AG08395 (cell line): ENCODE data around the gene TRMT1.

Experiments used
- DNase-seq: peaks from one replicate; pipeline ENCODE4 v3.0.0; 2012; ENCODE audit warnings: mixed read lengths, low spot score

Gene TRMT1

DNA sequence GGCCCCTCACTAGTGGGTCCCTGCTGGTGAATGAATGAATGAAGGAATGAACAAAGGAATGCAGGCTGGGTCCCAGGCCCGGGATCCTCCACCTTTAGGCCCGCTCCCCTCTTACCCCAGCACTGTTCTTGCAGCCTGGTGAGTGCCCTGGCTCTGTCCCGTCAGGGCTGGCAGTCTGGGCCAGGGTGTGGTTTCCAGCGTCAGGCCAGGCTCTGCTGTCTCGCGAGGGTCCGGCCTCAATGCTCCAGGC is 14.2 kb downstream of the TRMT1 start:
- no peak for DNase-seq

GRCh38 chr19:13101590-13102415 is 14.7 kb downstream of the TRMT1 start:
- no peak for DNase-seq

DNA sequence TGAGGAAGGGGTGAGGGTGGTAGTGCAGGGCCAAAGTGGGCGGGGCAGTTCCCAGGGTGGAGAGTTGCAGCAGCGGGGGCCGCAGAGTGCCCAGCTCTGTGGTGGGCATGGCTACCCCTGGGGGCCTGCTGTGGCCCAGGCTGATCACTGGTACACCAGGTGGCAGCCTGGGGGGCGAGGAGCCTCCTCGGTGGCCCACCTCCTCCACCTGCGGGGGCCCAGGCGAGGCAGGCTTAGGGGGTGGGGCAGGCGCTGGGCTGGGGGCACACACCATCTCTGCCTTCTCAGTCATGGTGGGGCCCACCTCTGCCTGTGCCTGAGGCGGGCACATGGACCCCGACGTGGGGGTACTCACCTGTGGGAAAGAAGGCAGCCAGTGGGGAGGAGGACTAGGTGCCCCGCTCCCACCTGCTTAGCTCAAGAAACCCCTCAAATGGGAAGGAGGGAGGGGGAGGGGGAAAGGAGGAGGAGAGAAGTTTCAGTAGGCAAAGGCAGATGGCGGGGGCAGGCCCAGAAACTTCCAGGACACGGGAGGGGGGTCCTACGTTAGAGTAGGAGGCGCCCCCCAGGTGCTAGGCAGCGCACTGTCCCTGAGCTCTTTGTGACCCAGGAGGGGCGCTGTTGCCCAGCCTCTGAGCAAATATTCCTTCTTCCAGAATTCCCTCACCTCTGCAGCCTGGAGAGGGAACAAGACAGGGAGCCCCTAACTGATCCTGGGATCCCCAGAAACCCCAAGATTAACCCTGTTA is 15.5 kb downstream of the TRMT1 start:
- no peak for DNase-seq

GRCh38 chr19:13100031-13100588 is 16.4 kb downstream of the TRMT1 start:
- no peak for DNase-seq

- peak; percentile 66 for DNase-seq
Measured at GRCh38 chr19:13099073-13099999, 17.2 kb downstream of the TRMT1 start.

DNA sequence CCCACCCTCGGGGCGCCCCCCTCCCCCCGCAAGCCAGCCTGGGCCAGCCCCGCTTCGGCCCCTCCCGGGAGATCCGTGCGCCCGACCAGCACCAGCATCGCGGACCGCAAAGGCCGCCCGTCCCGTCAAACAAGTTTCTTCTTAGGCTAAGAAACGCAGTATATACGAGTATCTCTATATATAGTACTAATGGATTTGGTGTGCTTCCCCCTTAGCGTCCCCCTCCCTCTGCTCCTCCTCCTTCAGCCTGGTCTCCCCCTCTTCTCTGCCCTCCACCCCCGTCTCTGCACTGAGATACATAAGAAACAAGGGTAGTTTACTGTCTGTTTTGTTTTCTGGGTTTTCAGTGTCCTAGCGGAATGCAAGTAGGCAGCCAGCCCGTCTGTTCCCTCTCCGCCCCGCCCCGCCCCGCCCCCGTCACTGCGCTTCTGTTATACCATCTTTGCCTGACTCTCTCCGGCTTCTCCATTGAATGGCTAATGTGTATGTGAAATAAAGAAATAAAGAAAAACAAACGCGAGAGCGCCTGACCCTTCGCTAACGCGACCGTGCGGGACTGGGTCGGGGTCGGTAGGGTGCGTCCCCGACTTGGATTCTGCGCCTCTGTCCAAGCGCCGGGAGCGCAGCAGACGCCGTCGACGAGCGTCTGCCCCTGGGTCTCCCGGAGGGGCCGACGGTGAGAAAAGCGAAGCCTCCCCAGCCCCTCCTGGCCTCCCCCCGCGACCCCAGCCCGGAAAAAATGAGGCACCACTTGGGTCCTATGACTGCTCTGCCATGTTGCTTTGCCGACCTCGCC is 18.1 kb downstream of the TRMT1 start:
- DNase-seq = peak; percentile 79

DNA sequence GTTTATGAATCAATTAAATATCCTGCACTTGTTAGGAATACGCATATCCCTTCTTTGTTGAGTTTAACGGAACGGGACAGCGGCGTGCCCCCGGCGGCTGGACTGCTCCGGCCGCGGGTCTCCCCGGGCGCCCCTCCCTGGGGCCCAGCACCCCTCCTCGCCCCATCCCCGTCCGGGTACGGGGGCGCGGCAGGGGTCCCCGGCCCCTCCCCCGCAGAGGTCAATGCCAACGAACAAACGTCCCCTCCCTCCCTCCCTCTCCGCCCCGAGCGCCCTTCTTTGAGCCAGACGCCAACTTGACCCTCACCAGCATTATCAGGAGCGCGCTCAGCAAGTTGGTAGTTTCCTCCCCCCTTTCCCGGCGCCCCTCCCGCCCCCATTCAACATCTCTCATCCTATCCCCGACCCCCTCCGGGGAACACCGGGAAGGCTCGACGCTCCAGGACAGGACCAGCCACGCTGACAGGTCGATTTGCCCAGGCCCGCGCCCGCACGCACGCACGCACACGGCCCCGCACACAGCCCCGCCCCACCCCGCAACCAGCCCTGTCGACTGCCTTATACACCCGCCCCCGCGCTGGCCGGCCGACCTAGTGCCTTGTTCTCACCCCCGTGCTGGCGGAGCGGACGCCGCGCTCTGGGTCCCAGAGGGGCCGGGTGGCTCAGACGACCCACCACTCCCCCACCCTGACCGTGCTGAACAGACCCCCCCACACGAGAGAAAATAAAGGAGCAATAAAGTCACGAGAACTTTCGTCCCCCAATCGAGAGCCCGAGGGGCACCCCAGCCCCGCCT is 18.9 kb downstream of the TRMT1 start:
- DNase-seq = no peak

DNA sequence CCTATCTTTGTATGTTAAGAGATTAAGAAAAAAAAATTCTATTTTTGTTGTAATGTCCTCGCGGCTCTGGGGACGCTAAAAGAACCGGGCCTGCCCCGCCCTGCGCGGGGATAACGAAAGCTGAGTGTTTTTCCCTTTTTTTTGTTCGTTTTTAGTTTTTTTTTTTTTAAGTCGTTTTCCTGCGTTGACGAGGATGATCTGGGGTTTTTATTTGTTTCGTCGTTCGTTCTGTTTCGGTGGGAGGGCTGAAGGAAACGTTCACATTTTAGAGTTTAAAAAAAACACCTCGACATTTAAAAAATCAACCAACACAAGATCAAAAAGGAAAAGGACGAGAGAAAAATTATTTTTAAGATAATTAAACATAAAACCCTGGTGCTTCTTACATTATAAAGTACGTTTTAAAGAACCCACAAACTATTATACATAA is 19.5 kb downstream of the TRMT1 start:
- DNase-seq = no peak

GRCh38 chr19:13095934-13096927 is 20.3 kb downstream of the TRMT1 start:
- DNase-seq = no peak

DNA sequence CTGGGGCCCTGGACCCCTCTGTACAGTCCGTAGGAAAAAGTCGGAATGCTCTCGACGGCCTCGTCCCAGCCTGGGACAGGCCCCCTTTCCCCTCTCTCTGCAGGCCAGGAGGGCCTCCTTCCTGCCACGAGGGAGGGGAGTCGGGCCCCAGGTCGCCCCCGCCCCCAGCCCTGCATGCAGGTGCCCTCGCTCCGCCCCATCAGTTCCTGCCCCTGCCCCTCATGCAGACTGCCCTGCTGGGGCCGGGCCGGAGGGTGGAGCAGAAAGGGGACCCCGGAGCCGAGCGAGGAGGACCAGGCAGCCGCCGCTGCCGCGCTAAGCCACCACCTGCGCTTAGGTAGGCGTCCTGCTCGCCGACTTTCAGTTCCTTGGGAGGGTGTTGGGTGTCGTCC is 21.2 kb downstream of the TRMT1 start:
- no peak for DNase-seq

DNA sequence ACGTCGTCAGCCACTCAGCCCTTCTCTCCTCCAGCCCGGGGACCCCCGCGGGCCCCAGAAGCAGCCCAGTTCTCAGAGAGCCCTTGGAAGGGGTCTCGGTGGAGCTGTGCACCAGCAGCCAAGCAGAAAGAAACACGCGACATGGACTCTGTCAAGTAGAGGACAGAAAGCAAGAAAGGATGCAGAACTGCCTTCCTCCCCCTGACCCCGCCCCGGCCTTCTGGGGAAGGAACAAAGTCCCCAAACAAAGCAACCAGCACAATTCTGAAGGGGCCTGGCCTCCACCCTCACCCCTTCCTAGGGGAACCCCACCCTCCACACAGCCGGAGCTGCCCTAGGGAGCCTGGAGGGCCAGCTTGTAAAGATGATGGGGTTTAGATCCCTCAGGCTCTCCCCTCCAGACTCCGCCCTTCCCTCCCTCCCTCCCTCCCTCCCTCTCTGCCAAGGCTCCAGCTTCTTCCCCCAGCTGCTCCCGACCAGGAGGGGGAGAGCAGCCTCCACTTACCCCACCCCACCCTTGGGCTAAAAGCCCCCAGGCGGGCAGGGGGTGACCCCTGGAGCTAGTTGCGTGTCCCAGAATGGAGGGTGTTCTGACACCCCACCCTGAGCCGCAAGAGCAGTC is 21.7 kb downstream of the TRMT1 start:
- DNase-seq = no peak

DNA sequence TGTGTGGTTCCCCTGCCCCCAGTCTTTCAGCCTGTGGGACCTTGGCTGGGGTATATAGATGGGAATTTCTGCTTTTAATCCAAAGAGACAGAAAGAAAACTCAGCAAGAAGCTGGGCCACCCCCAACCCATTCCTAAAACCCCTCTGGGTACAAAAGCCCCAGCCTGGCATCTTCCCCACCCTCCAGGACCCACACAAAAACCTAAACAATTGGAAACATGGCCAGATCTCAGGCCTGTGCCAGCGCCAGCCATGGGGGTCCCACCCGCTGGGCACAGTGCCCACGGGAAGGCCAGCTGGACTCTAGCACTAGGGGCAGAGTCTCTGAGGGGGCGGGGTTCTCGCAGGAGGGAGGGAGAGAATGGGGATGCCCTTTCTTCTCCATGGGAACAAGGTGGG is 22.4 kb downstream of the TRMT1 start:
- no peak for DNase-seq

GRCh38 chr19:13093407-13094105 is 23.0 kb downstream of the TRMT1 start:
- peak; percentile 91 for DNase-seq

DNA sequence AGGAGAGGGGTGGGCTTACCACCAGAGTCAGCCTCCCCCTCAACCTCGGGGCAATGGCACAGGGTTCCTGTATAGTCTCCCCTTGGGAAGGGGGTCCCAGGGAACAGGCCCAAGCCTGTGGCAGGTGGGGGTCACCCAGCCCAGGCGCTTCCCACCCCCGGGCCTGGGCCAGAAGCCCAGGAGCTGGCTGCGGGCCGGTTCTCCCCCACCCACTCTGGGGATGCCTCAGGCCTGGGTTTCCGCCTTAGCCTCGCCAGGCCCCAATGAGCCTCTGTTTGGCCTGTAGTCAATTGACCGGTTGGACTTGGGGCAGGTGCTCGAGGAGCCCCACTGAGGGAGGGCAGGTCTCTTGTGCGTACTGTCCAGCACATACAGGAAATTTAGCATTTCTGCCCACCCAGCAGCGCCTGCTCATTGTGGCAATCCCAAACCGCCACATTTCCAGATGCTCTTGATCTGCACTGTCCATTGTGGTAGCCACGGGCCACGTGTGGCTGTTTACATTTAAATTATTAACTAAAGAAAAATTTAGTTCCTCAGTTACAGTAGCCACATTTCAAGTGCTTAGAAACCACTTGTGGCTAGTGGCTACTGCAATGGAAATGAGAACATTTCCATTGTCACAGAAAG is 23.8 kb downstream of the TRMT1 start:
- no peak for DNase-seq

DNA sequence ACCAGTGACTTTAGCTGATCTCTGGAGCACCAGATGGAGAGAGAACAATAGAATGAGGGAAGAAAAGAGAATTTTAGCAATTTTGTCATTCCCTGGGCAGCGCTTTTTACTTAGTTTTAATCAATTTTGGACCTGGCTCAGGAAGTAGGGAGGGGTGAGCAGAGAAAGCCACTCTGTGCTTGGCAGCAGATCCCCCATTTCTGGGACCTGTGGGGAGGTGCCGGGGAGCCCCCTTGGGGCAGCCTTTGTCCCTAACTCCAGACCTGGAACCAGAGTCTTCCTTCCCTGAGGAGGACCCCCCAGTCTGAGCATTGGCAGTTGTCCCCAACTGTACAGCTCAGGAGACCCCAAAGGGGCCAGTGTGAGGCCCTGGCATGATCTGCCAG is 24.4 kb downstream of the TRMT1 start:
- DNase-seq = no peak

DNA sequence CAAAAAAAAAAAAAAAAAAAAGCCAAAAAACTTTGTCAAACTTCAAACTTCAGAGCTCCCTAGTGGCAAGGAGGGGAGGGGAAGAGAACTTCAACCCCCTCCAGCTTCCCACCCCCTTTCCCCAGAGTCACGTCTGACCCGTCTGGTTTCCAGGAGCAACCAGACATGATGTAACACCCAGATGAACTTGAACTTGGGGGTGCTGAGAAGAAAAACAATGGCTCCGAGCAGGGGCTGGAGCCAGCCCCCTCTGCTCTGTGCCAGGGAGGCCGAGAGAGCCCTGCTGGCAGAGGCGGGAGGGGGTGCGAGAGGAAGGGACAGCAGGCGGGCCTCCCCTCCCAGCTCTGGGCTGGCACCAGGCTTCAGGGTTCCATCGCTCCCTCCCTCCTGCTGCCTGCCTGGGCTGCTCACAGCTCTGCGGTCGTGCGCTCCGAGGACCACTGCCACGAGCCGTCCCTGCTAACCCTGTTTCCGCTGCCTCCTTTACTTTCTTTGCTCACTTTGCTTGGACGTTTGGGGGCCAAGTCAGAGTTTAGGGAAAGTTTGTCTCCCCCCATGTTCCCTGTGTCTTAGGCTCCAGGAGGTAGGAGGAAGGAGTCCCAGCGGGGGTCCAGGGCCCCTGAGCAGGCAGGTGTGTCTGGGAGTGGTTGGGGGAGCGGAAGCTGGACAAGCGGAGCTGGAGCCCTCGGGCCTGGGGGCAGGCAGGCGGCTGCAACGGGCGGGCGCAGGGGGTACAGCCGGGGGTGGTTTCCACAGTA is 25.0 kb downstream of the TRMT1 start:
- DNase-seq = peak; percentile 75
